Superior temporal gyrus (tissue), 1 donor: ENCODE results near the gene PCNT.

Experiments used
- DNase-seq: peaks from one replicate; pipeline ENCODE4 v3.0.0-alpha.2; 2016; ENCODE audit errors: extremely low spot score

Gene PCNT

GRCh38 chr21:46483300-46484295 is 159.6 kb downstream of the PCNT start:
- DNase-seq: no peak

GRCh38 chr21:46486481-46487126 is 162.6 kb downstream of the PCNT start:
- no peak for DNase-seq

- no peak for DNase-seq
Measured at GRCh38 chr21:46489162-46489663, 165.3 kb downstream of the PCNT start.

- DNase-seq: no peak
Measured at GRCh38 chr21:46489800-46490199, 165.8 kb downstream of the PCNT start.

GRCh38 chr21:46491553-46491952 is 167.6 kb downstream of the PCNT start:
- DNase-seq: no peak

GRCh38 chr21:46492851-46493250 is 168.9 kb downstream of the PCNT start:
- no peak for DNase-seq

GRCh38 chr21:46493828-46494227 is 169.9 kb downstream of the PCNT start:
- DNase-seq: no peak
